GM12891 (cell line): ENCODE measurements around the gene MIPOL1.

Source experiments
- PAX5 ChIP-seq: IDR thresholded peaks from 2 replicates; pipeline ENCODE4 v1.6.1; 2011; ENCODE audit warnings: low read length, moderate library complexity, mild to moderate bottlenecking; ENCODE audit not compliant: insufficient read depth, severe bottlenecking
- POLR2A ChIP-seq: IDR thresholded peaks from 2 replicates; pipeline ENCODE4 v1.6.1; 2011; ENCODE audit warnings: low read depth, low read length, control low read depth
- POLR2AphosphoS5 ChIP-seq: IDR thresholded peaks from 2 replicates; pipeline ENCODE4 v1.6.1; 2011; ENCODE audit warnings: low read depth, low read length, control low read depth
- SPI1 ChIP-seq: IDR thresholded peaks from 2 replicates; pipeline ENCODE4 v1.6.1; 2011; ENCODE audit warnings: low read depth, low read length, control low read depth
- TAF1 ChIP-seq: IDR thresholded peaks from 2 replicates; pipeline ENCODE4 v1.6.1; 2011; ENCODE audit warnings: low read depth, low read length, control low read depth

- TF ChIP-seq POLR2A (no peak), POLR2AphosphoS5 (no peak), SPI1 (no peak), PAX5 (no peak), TAF1 (no peak)
These were observed 64.9 kb downstream of the MIPOL1 start for GRCh38 chr14:37262649-37263048.
